ENCODE data around the gene RAP1GAP2.

GRCh38 chr17:3027786-3028532 is 231.7 kb downstream of the RAP1GAP2 start:
- TF ChIP-seq FOXM1 (IDR thresholded peaks at IDR 0.05; ENCODE audit: low read depth) (no peak), RCOR1 (IDR thresholded peaks at IDR 0.05; ENCODE audit: low read length) (no peak), CTCF (IDR thresholded peaks at IDR 0.05) (no peak), EZH2phosphoT487 (IDR thresholded peaks at IDR 0.05; ENCODE audit: borderline replicate concordance, low read depth) (no peak), GABPA (IDR thresholded peaks at IDR 0.05; ENCODE audit: low read depth) (no peak), JUND (IDR thresholded peaks at IDR 0.05) (no peak), EP300 (IDR thresholded peaks at IDR 0.05; ENCODE audit: borderline replicate concordance in 1 of 2, low read depth in 1 of 2, low read length in 1 of 2) (no peak), REST (IDR thresholded peaks at IDR 0.05; ENCODE audit: low read depth, low read length) (no peak), TCF12 (IDR thresholded peaks at IDR 0.05) (no peak), GATA2 (CRISPR knock-in tag; IDR thresholded peaks at IDR 0.05) (no peak)

Measured in SK-N-SH (cell line).